ENCODE measurements around the gene RHOV. TPM values are rescaled to one million over a fixed set of nuclear protein-coding genes. Genes with fewer than 3 reads are reported as not detected.
A peak's percentile ranks its signal among the peaks of the same experiment; 100 is the strongest.

RHOV gene
- total RNA-seq, result 1 to 10 TPM in 3 of 8 experiments, under 1 TPM in 5; 0.46 to 1.7 (median 0.83) TPM

- in situ Hi-C loops (cut with MboI; ENCODE audit: low pct_unique_long_range_greater_than_20kb in 2 of 9, low sequenced_read_pairs in 9 of 9, unreplicated experiment in 9 of 9), result no loop called here
- peak; percentile 91 to 95 (median 94) for ATAC-seq (replicated peaks in 6 of 8)
- Histone ChIP-seq H3K4me3 (peak within 1 kb of the TSS; percentile 42 to 57 (median 51)), H3K27ac (no peak within 1 kb of the TSS), H3K4me1 (replicated peaks in 1 of 2) (no peaks in the 10 kb centered on the region)
- 0 to 3% (median 0%) methylated on average over 2 to 6 of the region's 74 CpGs; no CpG with 5 or more reads in 6 of the 10 experiments for WGBS, 10 experiments
Measured at GRCh38 chr15:40873694-40874561, at the start of gene RHOV. Gene RHOV, minus strand, starts transcription at chr15:40874234. Its CDS starts 95 bp downstream, at chr15:40874139.

- in situ Hi-C loops (cut with MboI; ENCODE audit: low pct_unique_long_range_greater_than_20kb in 2 of 9, low sequenced_read_pairs in 9 of 9, unreplicated experiment in 9 of 9), result loop anchor here in 1 of 9 experiments (25.0 kb wide), 1 partner anchor 89 kb away; no protein-coding TSS in a partner anchor
- Histone ChIP-seq H3K4me1 (replicated peaks in 1 of 2) (peaks cover 41 to 42% of the 10 kb centered on the region in 2 donors), H3K4me3 (no peak overlapping the region), H3K27ac (no peak overlapping the region)
- WGBS, 10 experiments, result 67 to 90% (median 83%) methylated on average over 1 to 4 of the region's 9 CpGs; no CpG with 5 or more reads in 4 of the 10 experiments
- no peak for ATAC-seq (replicated peaks in 6 of 8)
Measured at GRCh38 chr15:40923551-40923950, 49.5 kb upstream of the RHOV start.

GRCh38 chr15:40922608-40923005 lies 48.6 kb upstream of the RHOV start:
- 60 to 72% (median 62%) methylated on average over 6 to 10 of the region's 10 CpGs; no CpG with 5 or more reads in 7 of the 10 experiments for WGBS, 10 experiments
- ATAC-seq (replicated peaks in 6 of 8), result no peak
- H3K4me1 ChIP-seq (replicated peaks in 1 of 2), result peaks cover 39 to 45% of the 10 kb centered on the region in 2 donors
- no peak overlapping the region for H3K27ac ChIP-seq
- no peak overlapping the region for H3K4me3 ChIP-seq
- in situ Hi-C loops (cut with MboI; ENCODE audit: low pct_unique_long_range_greater_than_20kb in 2 of 9, low sequenced_read_pairs in 9 of 9, unreplicated experiment in 9 of 9), result loop anchor here in 1 of 9 experiments (25.0 kb wide), 1 partner anchor 90 kb away; no protein-coding TSS in a partner anchor

GRCh38 chr15:40921949-40922607 lies 48.0 kb upstream of the RHOV start:
- ATAC-seq (replicated peaks in 6 of 8), result no peak
- Histone ChIP-seq H3K4me1 (replicated peaks in 1 of 2) (peaks cover 34 to 42% of the 10 kb centered on the region in 2 donors), H3K27ac (no peak overlapping the region), H3K4me3 (no peak overlapping the region)
- 39 to 78% (median 60%) methylated on average over 2 to 5 of the region's 5 CpGs; no CpG with 5 or more reads in 5 of the 10 experiments for WGBS, 10 experiments
- in situ Hi-C loops (cut with MboI; ENCODE audit: low pct_unique_long_range_greater_than_20kb in 2 of 9, low sequenced_read_pairs in 9 of 9, unreplicated experiment in 9 of 9), result loop anchor here in 1 of 9 experiments (25.0 kb wide), 1 partner anchor 90 kb away; no protein-coding TSS in a partner anchor

GRCh38 chr15:40918799-40919392 lies 44.9 kb upstream of the RHOV start:
- no peak overlapping the region for H3K4me3 ChIP-seq
- in situ Hi-C loops (cut with MboI; ENCODE audit: low pct_unique_long_range_greater_than_20kb in 2 of 9, low sequenced_read_pairs in 9 of 9, unreplicated experiment in 9 of 9), result loop anchor here in 1 of 9 experiments (25.0 kb wide), 1 partner anchor 93 kb away; no protein-coding TSS in a partner anchor
- peaks cover 15 to 24% of the 10 kb centered on the region in 2 donors for H3K4me1 ChIP-seq (replicated peaks in 1 of 2)
- peak in 5 of 8 experiments; percentile 68 to 74 (median 72) for ATAC-seq (replicated peaks in 6 of 8)
- H3K27ac ChIP-seq, result no peak overlapping the region
- WGBS, 10 experiments, result 33 to 65% (median 56%) methylated on average over 1 to 6 of the region's 19 CpGs; no CpG with 5 or more reads in 6 of the 10 experiments

- Histone ChIP-seq H3K4me1 (replicated peaks in 1 of 2) (peaks cover 15 to 24% of the 10 kb centered on the region in 2 donors), H3K27ac (no peak overlapping the region), H3K4me3 (no peak overlapping the region)
- in situ Hi-C loops (cut with MboI; ENCODE audit: low pct_unique_long_range_greater_than_20kb in 2 of 9, low sequenced_read_pairs in 9 of 9, unreplicated experiment in 9 of 9), result loop anchor here in 1 of 9 experiments (25.0 kb wide), 1 partner anchor 94 kb away; no protein-coding TSS in a partner anchor
- peak in 5 of 8 experiments; percentile 61 to 76 (median 70) for ATAC-seq (replicated peaks in 6 of 8)
- 67 to 91% (median 74%) methylated on average over 4 to 6 of the region's 15 CpGs; no CpG with 5 or more reads in 6 of the 10 experiments for WGBS, 10 experiments
Measured at GRCh38 chr15:40918146-40918798, 44.2 kb upstream of the RHOV start.

- 50 to 79% methylated on average over 2 to 4 of the region's 11 CpGs; no CpG with 5 or more reads in 8 of the 10 experiments for WGBS, 10 experiments
- Histone ChIP-seq H3K4me1 (replicated peaks in 1 of 2) (peaks cover 15 to 19% of the 10 kb centered on the region in 2 donors), H3K4me3 (no peak overlapping the region), H3K27ac (no peak overlapping the region)
- no peak for ATAC-seq (replicated peaks in 6 of 8)
- in situ Hi-C loops (cut with MboI; ENCODE audit: low pct_unique_long_range_greater_than_20kb in 2 of 9, low sequenced_read_pairs in 9 of 9, unreplicated experiment in 9 of 9), result loop anchor here in 1 of 9 experiments (25.0 kb wide), 1 partner anchor 95 kb away; no protein-coding TSS in a partner anchor
Measured at GRCh38 chr15:40917585-40917984, 43.6 kb upstream of the RHOV start.

- Histone ChIP-seq H3K4me3 (no peak overlapping the region), H3K4me1 (replicated peaks in 1 of 2) (peaks cover 25 to 28% of the 10 kb centered on the region in 2 donors), H3K27ac (no peak overlapping the region)
- in situ Hi-C loops (cut with MboI; ENCODE audit: low pct_unique_long_range_greater_than_20kb in 2 of 9, low sequenced_read_pairs in 9 of 9, unreplicated experiment in 9 of 9), result loop anchor here in 1 of 9 experiments (25.0 kb wide), 1 partner anchor 97 kb away; no protein-coding TSS in a partner anchor
- WGBS, 10 experiments, result 100% methylated on average over 1 of the region's 6 CpGs; no CpG with 5 or more reads in 8 of the 10 experiments
- no peak for ATAC-seq (replicated peaks in 6 of 8)
Measured at GRCh38 chr15:40915679-40916078, 41.6 kb upstream of the RHOV start.

GRCh38 chr15:40915116-40915661 lies 41.2 kb upstream of the RHOV start:
- peaks cover 30 to 33% of the 10 kb centered on the region in 2 donors for H3K4me1 ChIP-seq (replicated peaks in 1 of 2)
- no peak overlapping the region for H3K4me3 ChIP-seq
- H3K27ac ChIP-seq, result no peak overlapping the region
- no peak for ATAC-seq (replicated peaks in 6 of 8)
- in situ Hi-C loops (cut with MboI; ENCODE audit: low pct_unique_long_range_greater_than_20kb in 2 of 9, low sequenced_read_pairs in 9 of 9, unreplicated experiment in 9 of 9), result loop anchor here in 1 of 9 experiments (25.0 kb wide), 1 partner anchor 97 kb away; no protein-coding TSS in a partner anchor
- 46 to 88% (median 60%) methylated on average over 1 to 4 of the region's 12 CpGs; no CpG with 5 or more reads in 3 of the 10 experiments for WGBS, 10 experiments

GRCh38 chr15:40914486-40914885 lies 40.5 kb upstream of the RHOV start:
- ATAC-seq (replicated peaks in 6 of 8), result no peak
- H3K4me3 ChIP-seq, result no peak overlapping the region
- WGBS, 10 experiments, result 80 to 100% (median 100%) methylated on average over 1 of the region's 8 CpGs; no CpG with 5 or more reads in 7 of the 10 experiments
- peaks cover 33 to 34% of the 10 kb centered on the region in 2 donors for H3K4me1 ChIP-seq (replicated peaks in 1 of 2)
- in situ Hi-C loops (cut with MboI; ENCODE audit: low pct_unique_long_range_greater_than_20kb in 2 of 9, low sequenced_read_pairs in 9 of 9, unreplicated experiment in 9 of 9), result loop anchor here in 1 of 9 experiments (25.0 kb wide), 1 partner anchor 98 kb away; no protein-coding TSS in a partner anchor
- H3K27ac ChIP-seq, result no peak overlapping the region

- no peak overlapping the region for H3K27ac ChIP-seq
- 83 to 100% (median 95%) methylated on average over 3 to 4 of the region's 12 CpGs; no CpG with 5 or more reads in 7 of the 10 experiments for WGBS, 10 experiments
- peaks cover 29% of the 10 kb centered on the region in 2 donors for H3K4me1 ChIP-seq (replicated peaks in 1 of 2)
- no peak overlapping the region for H3K4me3 ChIP-seq
- in situ Hi-C loops (cut with MboI; ENCODE audit: low pct_unique_long_range_greater_than_20kb in 2 of 9, low sequenced_read_pairs in 9 of 9, unreplicated experiment in 9 of 9), result loop anchor here in 1 of 9 experiments (25.0 kb wide), 1 partner anchor 98 kb away; no protein-coding TSS in a partner anchor
- no peak for ATAC-seq (replicated peaks in 6 of 8)
Measured at GRCh38 chr15:40914013-40914412, 40.0 kb upstream of the RHOV start.
